Parathyroid adenoma (tissue), 2 donors: Measurements from ENCODE around the gene GJA5.

Source experiments
- H2AFZ ChIP-seq: fragments of 300-600 bp; sonication (generic); one replicate; pipeline ENCODE4 v1.7.0; 2017; ENCODE audit warnings: antibody characterized with exemption, mild to moderate bottlenecking
- H3K27ac ChIP-seq: fragments of 300-600 bp; sonication (generic); one replicate; pipeline ENCODE4 v1.7.0; 2017
- H3K27me3 ChIP-seq: fragments of 300-600 bp; sonication (generic); one replicate; pipeline ENCODE4 v1.7.0; 2017; ENCODE audit warnings: low read length; ENCODE audit not compliant: control insufficient read depth, insufficient read depth
- H3K36me3 ChIP-seq: fragments of 300-600 bp; sonication (generic); one replicate; pipeline ENCODE4 v1.7.0; 2017; ENCODE audit warnings: low read length; ENCODE audit not compliant: control insufficient read depth, insufficient read depth
- H3K4me1 ChIP-seq: fragments of 300-600 bp; sonication (generic); one replicate; pipeline ENCODE4 v1.7.0; 2017; ENCODE audit warnings: control low read depth
- H3K4me2 ChIP-seq: fragments of 300-600 bp; sonication (generic); one replicate; pipeline ENCODE4 v1.7.0; 2017; ENCODE audit warnings: low read length
- H3K4me3 ChIP-seq: fragments of 300-600 bp; sonication (generic); one replicate; pipeline ENCODE4 v1.7.0; 2017; ENCODE audit warnings: low read depth, low read length
- H3K79me2 ChIP-seq: fragments of 300-600 bp; sonication (generic); one replicate; pipeline ENCODE4 v1.7.0; 2017; ENCODE audit warnings: control low read depth
- H3K9ac ChIP-seq: fragments of 300-600 bp; sonication (generic); one replicate; pipeline ENCODE4 v1.7.0; 2017; ENCODE audit warnings: mild to moderate bottlenecking
- H3K9me3 ChIP-seq: fragments of 300-600 bp; sonication (generic); one replicate; pipeline ENCODE4 v1.7.0; 2017; ENCODE audit warnings: low read length; ENCODE audit not compliant: control insufficient read depth
- TF ChIP-seq, protein P1 (sequence below): fragments of 300-600 bp; sonication (generic); IDR thresholded peaks from one replicate; pipeline ENCODE4 v1.7.0; 2017; ENCODE audit warnings: antibody characterized with exemption, mild to moderate bottlenecking
- donor health status: primary hyperparathyroidism.

Gene GJA5

DNA sequence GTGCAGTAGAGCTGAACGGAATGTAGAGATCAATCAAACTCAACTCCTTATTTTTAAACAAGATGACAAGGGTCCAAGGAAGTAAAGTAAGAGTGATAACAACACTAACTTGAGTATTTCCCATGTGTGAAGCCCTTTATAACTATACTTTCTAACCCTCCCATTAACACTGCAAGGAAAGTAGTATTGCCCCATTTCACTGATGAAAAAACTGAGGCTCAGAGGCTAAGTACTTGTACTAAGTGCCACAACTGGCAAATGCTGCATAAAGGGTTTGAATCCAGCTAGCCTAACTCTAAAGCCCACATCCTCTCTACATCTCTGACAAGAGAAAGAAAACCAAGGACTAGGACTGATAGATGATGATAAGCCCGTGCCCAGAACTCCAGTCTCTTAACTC, 8.2 kb upstream of the GJA5 start:
- H3K9ac ChIP-seq = no peak overlapping the region
- no peaks in the 10 kb centered on the region for H3K27me3 ChIP-seq
- H3K4me3 ChIP-seq = no peak overlapping the region
- H3K9me3 ChIP-seq = no peaks in the 10 kb centered on the region
- no peaks in the 10 kb centered on the region for H3K36me3 ChIP-seq
- TF ChIP-seq, protein P1, sequence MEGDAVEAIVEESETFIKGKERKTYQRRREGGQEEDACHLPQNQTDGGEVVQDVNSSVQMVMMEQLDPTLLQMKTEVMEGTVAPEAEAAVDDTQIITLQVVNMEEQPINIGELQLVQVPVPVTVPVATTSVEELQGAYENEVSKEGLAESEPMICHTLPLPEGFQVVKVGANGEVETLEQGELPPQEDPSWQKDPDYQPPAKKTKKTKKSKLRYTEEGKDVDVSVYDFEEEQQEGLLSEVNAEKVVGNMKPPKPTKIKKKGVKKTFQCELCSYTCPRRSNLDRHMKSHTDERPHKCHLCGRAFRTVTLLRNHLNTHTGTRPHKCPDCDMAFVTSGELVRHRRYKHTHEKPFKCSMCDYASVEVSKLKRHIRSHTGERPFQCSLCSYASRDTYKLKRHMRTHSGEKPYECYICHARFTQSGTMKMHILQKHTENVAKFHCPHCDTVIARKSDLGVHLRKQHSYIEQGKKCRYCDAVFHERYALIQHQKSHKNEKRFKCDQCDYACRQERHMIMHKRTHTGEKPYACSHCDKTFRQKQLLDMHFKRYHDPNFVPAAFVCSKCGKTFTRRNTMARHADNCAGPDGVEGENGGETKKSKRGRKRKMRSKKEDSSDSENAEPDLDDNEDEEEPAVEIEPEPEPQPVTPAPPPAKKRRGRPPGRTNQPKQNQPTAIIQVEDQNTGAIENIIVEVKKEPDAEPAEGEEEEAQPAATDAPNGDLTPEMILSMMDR = no peak
- no peak overlapping the region for H3K27ac ChIP-seq
- H3K4me1 ChIP-seq = no peaks in the 10 kb centered on the region
- H2AFZ ChIP-seq = no peak overlapping the region
- no peak overlapping the region for H3K4me2 ChIP-seq
- H3K79me2 ChIP-seq = no peaks in the 10 kb centered on the region

DNA sequence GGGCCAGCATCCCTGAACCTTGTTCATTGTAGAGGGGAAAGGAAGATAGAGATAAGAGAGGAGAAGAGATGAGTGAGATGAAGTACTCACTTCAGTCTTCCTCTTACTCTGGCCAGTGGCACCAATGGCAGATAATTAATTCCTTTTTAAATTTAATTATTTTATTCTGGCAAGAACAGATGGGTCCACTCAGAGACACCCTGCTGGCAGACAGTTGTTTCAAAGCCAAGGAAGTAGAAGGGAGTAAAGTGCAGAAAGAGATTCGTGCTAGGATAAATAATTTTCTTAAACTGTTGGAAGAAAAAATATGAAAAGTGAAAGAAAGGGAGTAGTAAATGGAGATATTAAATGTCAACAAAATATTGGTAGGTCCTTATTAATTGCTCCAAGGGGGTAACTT, 7.7 kb upstream of the GJA5 start:
- Histone ChIP-seq H2AFZ (no peak overlapping the region), H3K4me3 (no peak overlapping the region), H3K79me2 (no peaks in the 10 kb centered on the region), H3K9ac (no peak overlapping the region), H3K27me3 (no peaks in the 10 kb centered on the region), H3K27ac (no peak overlapping the region), H3K4me2 (no peak overlapping the region), H3K36me3 (no peaks in the 10 kb centered on the region), H3K4me1 (no peaks in the 10 kb centered on the region), H3K9me3 (no peaks in the 10 kb centered on the region)
- TF ChIP-seq, protein P1 = no peak

DNA sequence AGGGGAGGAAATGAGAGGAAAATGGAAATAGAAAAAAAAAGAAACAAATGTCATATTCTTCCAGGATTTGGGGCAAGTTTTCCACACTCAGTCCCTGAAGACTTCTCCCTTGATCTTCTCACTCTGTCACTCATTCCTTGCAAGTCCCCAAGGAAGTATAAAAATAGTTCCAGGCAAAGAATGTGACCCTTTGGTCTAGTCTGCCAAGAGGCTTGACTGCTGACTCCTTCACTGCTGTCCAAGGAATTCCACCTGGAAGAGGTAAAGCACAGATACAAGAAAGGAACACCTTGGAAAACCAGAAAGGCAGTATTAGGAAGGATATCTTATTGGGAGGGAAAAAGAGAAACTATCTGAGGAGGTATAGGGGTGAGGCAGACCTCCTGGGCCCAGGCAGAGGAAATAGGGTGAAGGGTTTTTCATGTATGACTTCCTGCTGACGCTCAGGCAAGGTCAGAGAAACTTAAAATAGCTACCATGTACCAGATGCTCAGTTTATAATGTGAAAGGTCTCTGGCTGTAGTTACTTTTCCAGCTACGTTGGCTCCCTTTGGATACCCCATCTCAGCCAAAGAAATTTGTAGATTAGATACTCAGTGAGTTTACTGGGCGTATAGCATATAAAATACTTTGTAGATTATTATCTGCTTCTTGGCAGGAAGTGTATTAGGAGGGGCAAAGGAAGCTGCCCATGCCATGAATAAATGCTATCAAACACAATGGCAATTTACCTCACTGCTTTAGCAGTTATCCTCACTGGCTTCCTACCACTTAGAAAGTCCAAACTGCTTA, 2.0 kb upstream of the GJA5 start:
- peak overlapping the region; percentile 47 for H3K27ac ChIP-seq
- H3K4me3 ChIP-seq = no peak overlapping the region
- no peak overlapping the region for H3K4me2 ChIP-seq
- H3K9me3 ChIP-seq = no peaks in the 10 kb centered on the region
- H2AFZ ChIP-seq = no peak overlapping the region
- TF ChIP-seq, protein P1 = no peak
- H3K4me1 ChIP-seq = no peaks in the 10 kb centered on the region
- no peaks in the 10 kb centered on the region for H3K27me3 ChIP-seq
- H3K79me2 ChIP-seq = no peaks in the 10 kb centered on the region
- no peak overlapping the region for H3K9ac ChIP-seq
- no peaks in the 10 kb centered on the region for H3K36me3 ChIP-seq

DNA sequence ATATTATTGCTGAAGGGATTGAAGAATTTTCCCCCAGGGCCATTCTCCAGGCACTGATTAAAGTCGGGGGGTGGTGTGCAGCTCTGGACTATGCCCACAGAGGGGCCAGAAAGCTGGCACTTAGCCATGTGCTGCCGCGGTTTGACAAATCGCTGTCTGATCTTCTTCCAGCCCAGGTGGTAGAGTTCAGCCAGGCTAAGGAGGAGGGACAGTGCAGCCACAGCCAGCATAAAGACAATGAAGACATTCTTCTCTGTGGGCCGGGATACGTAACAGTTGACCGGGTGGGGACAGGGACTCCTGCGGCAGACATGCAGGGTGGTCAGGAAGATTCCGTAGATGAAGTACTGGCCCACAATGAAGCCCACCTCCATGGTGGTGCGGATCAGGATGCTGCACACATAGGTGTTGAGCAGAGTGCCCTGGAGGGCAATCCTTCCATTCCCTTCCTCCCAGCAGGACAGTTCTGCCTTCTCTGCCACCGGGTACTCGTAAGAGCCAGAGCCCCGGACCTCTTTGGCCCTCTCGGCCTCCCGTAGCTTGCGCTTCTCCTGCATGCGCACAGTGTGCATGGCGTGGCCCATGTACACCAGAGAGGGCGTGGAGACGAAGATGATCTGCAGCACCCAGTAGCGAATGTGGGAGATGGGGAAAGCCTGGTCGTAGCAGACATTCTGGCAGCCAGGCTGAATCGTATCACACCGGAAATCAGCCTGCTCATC, 1.9 kb downstream of the GJA5 start:
- Histone ChIP-seq H3K4me3 (no peak overlapping the region), H3K27ac (no peak overlapping the region), H3K4me2 (no peak overlapping the region), H3K4me1 (peaks cover 2% of the 10 kb centered on the region), H2AFZ (no peak overlapping the region), H3K79me2 (no peaks in the 10 kb centered on the region), H3K9ac (no peak overlapping the region), H3K27me3 (no peaks in the 10 kb centered on the region), H3K36me3 (no peaks in the 10 kb centered on the region), H3K9me3 (no peaks in the 10 kb centered on the region)
- TF ChIP-seq, protein P1 = no peak
